ENCODE data around the gene PARVB.

DNA sequence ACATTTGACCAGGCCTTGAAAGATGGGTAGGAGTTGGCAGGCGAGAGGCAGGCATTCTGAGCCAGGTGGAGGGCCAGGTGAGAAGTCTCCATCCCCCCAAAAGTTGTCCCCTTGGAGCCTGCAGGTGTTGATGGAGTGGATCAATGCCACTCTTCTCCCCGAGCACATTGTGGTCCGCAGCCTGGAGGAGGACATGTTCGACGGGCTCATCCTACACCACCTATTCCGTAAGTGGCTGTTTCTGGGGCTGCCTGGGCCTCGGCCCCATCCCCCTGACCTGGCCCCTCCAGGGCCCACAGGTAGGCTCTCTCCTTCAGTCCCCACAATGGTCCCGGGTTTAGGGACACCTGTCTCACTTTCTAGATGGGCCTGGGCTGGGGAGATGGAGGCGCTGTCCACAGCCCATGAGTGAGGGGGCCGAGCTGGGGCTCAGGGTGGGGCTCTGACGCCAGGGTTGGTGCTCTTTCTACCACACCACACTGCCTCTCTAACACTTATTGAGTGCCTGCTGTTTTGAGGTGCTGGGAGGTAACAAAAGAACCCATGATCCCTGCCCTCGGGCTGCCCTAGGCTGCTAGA is 163.6 kb downstream of the PARVB start:
- TF ChIP-seq POLR2AphosphoS5 (IDR thresholded peaks at IDR 0.05; ENCODE audit: control insufficient read depth, insufficient read depth, low read depth, low read length): no peak
- no peak for TF ChIP-seq KDM5B (IDR thresholded peaks at IDR 0.05; ENCODE audit: insufficient replicate concordance, low read depth, low read length)
- TF ChIP-seq MIER1 (IDR thresholded peaks at IDR 0.05; ENCODE audit: low read depth): no peak
- no peak for TF ChIP-seq U2AF1 (optimal IDR thresholded peaks at IDR 0.05; ENCODE audit: low read depth, low read length)
- no peak for TF ChIP-seq ZNF124 (CRISPR knock-in tag; IDR thresholded peaks at IDR 0.05)
- TF ChIP-seq ZSCAN29 (IDR thresholded peaks at IDR 0.05): no peak
- TF ChIP-seq TAF7 (tag; IDR thresholded peaks at IDR 0.05): no peak
- TF ChIP-seq FOXK1 (CRISPR knock-in tag; IDR thresholded peaks at IDR 0.05; ENCODE audit: borderline replicate concordance): no peak
- no peak for TF ChIP-seq LEF1 (IDR thresholded peaks at IDR 0.05)
- TF ChIP-seq KAT2B (IDR thresholded peaks at IDR 0.05; ENCODE audit: low read depth, low read length): no peak
- no peak for TF ChIP-seq MBD2 (IDR thresholded peaks at IDR 0.05; ENCODE audit: borderline replicate concordance, low read depth)
